ENCODE results near the gene OTC.

The OTC gene

DNA sequence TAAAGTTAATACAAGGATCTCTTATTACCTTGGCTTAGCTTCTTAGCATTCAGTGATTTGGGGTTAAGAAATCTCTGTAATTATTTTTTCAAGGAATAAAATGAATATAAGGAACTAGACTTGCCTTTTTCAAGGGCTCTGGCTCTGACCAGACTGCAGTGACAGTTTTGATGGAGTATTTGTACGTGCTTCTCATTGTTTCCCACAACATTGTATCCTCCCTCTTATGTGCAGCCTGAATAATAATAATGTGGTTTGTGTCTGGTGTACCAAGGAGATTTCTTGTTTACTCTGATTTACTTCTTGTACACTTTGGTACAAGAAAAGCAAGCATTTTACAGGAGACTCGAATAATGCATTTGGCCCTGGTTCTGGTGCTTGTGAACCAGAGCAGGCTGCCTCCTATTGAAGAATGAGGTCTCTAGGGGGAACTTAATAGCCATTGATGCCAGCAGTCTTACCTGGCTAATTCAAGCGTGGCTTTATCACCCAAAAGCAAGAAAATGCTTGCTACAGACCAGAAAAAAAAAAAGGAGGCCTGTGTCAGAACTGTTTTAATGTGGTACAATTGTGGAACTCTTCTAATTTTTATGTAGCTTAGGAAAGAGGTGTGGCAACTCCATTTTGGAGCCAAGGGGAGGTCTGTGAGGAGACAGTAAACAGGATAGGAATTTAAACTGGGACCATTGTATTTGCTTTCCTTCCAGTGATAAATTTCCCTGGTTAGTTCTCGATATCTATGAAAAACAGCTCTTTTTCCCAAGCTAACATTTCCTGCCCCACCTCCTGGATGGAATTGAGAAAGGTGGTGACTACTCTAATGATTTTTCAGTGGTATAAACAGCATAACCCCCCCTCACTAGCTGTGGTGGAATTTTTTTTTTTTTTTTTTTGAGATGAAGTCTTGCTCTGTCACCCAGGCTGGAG is 5.6 kb downstream of the OTC start:
- FAIRE-seq = no peak

DNA sequence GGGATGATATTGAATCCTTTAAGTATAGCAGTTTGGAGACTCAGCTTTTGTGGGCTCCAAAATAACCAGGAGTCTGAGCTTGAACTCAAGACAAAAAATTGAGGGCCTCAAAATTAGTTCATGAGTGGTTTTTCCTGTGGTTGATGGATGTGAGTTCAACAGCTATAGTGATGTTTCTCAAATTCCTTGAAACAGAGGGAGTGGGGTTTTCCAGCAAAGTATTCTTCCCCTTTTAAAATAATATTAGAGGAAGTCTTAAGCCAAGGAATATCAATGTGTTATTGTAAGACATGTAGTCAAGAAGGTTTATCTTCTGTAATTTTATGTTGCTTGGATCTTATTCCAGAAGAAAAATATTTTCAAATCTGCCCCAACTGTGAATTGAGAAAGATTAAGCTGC is 10.6 kb downstream of the OTC start:
- FAIRE-seq = no peak

DNA sequence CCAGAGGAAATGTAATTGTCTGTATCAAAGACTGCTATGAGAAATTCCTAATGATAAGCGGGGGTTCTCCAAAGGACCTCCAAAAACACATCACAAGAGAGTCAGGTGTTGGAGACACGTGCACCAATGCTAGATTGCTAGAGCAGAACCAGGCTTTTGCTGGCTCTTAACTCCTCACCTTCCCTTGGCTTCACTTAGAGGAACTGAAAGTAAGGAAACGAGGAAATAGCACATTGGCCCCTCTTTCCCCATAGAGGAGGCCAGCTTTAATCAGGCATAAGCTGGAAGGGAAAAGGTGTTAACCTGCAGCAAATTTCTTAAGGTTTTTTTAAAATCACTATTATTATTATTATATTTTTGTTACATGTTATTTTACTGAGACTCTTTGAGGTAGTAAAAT is 13.6 kb downstream of the OTC start:
- no peak for FAIRE-seq

GRCh38 chrX:38368774-38369173 is 16.4 kb downstream of the OTC start:
- no peak for FAIRE-seq

GRCh38 chrX:38371641-38372040 is 19.2 kb downstream of the OTC start:
- FAIRE-seq = no peak

DNA sequence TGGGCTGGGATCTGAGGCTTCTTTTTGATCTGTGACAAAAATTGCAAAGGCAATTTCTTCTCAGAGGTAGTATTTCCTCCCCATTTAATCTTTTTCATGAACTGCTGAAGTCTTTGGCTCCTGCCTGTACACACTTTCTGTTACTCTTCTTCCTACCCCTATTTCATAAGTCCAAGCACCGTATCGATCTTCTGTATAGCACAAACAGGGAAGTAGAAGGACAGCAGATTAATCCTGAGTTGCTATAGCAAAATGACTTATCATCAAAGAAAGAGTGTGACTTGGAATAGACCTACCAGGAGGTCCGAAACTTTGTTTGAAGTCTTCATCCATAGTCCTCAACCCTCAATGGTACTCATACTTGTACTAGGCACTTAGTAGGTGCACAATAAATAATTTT is 22.0 kb downstream of the OTC start:
- no peak for FAIRE-seq

- no peak for FAIRE-seq
Measured at GRCh38 chrX:38375891-38376290, 23.5 kb downstream of the OTC start.

GRCh38 chrX:38376747-38377146 is 24.3 kb downstream of the OTC start:
- no peak for FAIRE-seq

DNA sequence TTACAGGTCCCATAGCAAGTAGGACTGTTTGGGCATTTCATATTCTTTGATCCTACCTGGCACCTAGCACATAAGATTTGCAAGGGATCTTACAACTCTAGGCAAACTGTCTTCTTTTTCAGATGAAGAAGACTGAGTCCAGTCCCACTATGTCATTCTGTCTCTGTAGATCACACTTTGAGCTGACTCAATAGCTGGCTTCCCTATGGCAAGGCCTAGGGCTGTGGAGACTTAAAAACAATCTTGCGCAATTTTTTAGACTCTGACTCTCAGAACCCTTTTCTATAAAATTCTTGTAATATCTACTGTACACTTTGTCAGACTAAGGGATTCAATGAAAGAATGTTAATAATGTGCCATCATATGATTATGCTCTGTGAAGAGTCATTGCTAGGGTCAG is 26.7 kb downstream of the OTC start:
- no peak for FAIRE-seq

DNA sequence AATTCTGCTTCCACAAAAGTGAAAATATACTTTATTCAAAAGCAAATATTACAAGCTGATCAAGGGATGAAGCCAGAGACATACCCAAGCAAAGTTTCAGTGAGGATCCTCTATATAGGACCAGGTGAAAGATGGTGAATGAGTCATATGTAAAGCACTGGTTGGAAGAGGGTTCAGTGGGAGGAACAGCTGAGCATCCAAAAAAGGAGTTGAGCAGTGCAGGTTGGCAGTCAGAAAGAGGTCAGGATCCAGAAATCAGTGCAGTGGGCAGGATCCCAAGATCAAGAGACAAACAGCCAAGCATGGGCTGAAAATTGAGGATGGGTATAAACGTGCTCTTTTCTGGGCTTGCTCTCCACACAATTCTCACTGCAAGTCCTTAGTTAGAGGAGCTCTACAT is 30.3 kb downstream of the OTC start:
- FAIRE-seq = no peak

GRCh38 chrX:38400389-38400910 is 48.0 kb downstream of the OTC start:
- no peak for FAIRE-seq

- no peak for FAIRE-seq
Measured at GRCh38 chrX:38402118-38402517, 49.7 kb downstream of the OTC start.

DNA sequence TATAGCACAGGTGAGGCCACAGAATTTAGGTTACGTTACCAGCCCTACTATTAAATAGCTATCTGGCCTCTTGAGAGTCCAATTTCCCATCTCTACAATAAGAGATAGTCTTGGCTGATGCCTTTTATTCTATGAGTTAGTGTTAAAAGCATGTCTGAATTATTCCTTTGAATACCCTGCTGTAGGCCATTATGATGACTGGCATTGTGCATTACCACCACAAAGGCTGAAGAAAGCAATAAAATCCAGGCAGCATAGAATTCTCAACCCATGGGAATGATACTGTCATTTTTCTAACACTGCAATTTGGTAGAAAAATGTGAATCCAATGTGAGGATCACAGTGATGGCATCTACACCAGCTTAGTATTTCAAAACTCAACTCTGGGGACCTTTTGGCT is 51.4 kb downstream of the OTC start:
- no peak for FAIRE-seq

GRCh38 chrX:38407126-38407525 is 54.7 kb downstream of the OTC start:
- no peak for FAIRE-seq

- no peak for FAIRE-seq
Measured at GRCh38 chrX:38409289-38409688, 56.9 kb downstream of the OTC start.

DNA sequence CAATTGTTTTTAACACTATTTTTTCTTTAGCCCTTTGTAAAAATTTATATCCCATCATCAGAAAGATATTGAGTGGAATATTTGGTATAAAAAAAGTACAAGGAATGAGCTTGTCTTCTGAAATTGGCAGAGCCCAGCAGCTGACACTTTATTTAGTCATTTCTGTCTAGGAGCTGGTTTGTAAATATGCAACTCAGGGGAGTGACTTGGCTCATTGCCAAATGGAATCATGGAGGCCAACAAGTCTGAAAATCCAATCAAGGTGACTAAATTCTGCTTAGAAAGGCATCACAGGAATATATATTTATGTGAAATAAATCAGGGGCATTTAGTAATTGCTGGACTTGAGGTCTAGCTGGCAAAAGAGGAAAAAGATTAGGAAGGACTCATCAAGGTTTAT is 74.4 kb downstream of the OTC start:
- FAIRE-seq = no peak

GRCh38 chrX:38431525-38431924 is 79.1 kb downstream of the OTC start:
- no peak for FAIRE-seq

- FAIRE-seq = no peak
Measured at GRCh38 chrX:38435130-38435529, 82.7 kb downstream of the OTC start.

DNA sequence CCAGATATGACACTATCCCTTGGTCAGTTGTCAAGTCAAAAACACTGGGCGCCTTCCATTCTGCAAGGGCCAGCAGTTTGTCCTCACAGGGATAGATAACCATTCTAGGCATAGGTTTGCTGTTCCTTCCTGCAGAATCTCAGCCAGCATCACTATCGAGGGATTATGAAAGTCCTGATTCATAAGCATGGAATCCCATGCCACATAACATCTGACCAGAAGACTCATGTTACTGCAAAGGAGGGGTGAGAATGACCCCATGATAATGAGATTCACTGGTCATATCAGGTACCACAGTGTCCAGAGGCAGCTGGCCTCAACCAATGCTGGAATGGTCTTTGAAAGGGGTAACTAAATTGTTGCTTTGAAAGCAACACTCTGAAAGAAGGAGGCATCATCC is 84.7 kb downstream of the OTC start:
- no peak for FAIRE-seq

GRCh38 chrX:38438321-38438720 is 85.9 kb downstream of the OTC start:
- FAIRE-seq = no peak

- no peak for FAIRE-seq
Measured at GRCh38 chrX:38452603-38453002, 100.2 kb downstream of the OTC start.

GRCh38 chrX:38458071-38458470 is 105.7 kb downstream of the OTC start:
- FAIRE-seq = no peak

DNA sequence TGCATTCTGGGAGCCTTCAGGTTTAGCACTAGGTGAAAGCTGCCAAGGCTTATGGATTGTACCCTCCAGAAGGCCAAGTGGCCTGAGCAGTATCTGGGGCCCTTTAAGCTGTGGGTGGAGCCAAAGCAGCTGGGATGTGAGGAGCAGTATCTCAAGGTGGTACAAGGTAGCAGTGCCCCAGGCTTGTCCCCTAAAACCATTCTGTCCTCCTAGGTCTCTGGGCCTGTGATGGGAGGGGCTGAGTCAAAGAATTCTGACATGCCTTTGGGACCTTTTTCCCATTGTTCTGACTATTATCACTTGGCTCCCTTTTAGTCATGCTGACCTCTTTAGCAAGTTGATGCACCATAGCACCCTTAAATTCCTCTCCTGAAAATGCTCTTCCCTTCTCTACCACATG is 109.9 kb downstream of the OTC start:
- FAIRE-seq = no peak

DNA sequence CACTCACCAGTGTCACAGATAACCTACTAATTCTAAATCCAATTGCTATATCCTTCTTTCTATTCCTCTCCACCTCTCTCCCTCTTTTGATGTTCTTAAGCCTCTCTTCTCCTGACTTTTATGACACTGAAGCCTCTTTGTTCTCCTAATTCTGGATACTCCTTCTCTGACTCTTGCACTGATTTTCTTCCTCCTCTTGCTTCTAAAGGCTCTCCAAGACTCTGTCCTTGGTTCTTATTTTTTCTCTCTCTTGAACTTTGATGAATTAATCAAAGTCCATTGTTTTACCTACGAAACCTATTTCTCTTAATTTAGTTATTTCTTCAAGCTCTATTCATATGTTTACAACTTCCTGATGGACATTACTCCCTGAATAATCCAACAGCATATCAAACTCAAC is 113.3 kb downstream of the OTC start:
- FAIRE-seq = no peak

Measured in endometrium (tissue), 2 donors.